Bronchus fibroblast of lung (primary cell): ENCODE measurements around the gene FRRS1L. TPM values are rescaled to one million over a fixed set of nuclear protein-coding genes. Genes with fewer than 3 reads are reported as not detected.

Experiments used
- total RNA-seq: library from RNA; depleted of rRNA; stranded (reverse); fragments of >200 nt; gene quantifications from 2 replicates; pipeline ENCODE4 v1.2.3, GENCODE V29; 2015

The FRRS1L gene, protein sequence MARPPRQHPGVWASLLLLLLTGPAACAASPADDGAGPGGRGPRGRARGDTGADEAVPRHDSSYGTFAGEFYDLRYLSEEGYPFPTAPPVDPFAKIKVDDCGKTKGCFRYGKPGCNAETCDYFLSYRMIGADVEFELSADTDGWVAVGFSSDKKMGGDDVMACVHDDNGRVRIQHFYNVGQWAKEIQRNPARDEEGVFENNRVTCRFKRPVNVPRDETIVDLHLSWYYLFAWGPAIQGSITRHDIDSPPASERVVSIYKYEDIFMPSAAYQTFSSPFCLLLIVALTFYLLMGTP
- total RNA-seq: under 0.01 TPM in 2 replicates

DNA sequence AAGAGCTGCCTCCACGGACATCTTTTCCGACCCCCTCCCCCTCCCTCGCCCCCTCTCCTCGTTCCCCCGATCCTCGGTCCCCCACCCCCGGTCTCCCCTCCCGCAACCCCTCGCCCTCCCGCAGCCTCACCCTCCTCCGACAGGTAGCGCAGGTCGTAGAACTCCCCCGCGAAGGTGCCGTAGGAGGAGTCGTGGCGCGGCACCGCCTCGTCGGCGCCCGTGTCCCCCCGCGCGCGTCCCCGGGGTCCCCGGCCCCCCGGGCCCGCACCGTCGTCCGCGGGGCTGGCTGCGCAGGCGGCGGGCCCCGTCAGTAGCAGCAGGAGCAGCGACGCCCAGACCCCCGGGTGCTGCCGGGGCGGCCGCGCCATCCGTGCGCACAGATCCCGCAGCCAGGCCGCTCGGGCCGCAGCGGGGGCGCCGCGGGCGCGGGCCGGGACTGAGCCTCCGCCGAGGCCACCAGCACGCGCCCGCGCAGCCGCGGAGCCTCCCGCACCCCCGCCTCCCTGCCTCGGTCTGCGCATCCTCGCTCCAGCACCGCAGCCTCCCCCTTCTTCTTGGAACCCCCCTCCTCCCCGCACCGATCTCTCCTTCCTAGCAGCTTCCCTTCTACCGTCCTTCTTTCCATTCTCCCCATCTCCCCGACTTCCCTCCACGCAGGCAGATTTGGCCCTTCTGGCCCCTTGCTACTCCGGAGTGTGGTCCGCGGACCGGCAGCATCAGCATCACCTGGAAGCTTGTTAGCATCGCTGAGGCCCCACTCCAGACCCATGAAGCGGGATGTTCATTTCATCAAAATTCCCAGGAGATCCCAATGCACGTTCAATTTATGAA lies at the start of gene FRRS1L:
TSS of gene FRRS1L (minus strand) at position 479 of the 831 bp plus-strand sequence. CDS start at position 368, 111 bp downstream.

DNA sequence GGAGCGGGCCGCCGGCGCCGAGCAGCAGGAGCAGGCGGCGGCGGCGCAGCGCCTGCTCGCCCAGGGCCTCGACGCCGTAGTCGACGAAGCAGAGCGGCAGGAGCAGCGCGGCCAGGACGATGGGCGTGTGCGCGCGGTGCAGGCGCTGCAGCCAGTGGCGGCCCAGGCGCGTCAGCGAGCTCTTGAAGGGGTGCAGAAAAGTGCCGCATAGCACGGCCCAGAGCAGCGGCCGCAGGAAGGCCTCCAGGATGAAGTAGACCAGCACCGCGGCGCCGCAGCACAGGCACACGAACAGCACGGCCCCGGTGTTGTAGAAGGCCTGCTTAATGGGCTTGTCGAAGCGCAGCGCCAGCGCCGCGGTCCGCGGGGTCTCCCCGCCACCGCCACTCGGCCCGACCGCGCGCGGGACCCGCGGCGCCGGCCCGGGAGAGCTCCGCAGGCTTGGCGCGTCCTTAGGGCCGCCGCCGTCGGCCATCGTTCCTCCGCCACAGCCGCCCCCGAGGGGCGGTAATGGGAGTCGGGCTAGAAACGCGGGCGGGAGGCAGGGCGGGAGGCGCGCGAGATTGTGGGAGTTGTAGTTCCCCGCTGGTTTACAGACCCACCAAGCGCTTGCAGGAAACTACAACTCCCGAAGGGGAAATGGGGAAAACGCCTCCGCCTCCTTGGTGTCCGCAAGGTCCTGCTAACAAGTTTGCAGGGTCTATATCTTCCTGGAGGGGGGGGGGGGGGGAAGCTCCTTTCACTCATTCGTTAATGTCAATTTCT lies 47.4 kb downstream of the FRRS1L start, which contains the start of gene TMEM245:
TSS of gene TMEM245 (minus strand) at position 509 of the 765 bp plus-strand sequence. CDS start at position 475, 34 bp downstream.

Other genes starting within 250 kb of the FRRS1L start
- gene ELP1, start 233.1 kb downstream of the FRRS1L start, total RNA-seq: 26.9 and 27.6 TPM in 2 replicates
- gene ABITRAM, start 232.8 kb downstream of the FRRS1L start, total RNA-seq: 4.4 and 6.5 TPM in 2 replicates
- gene CTNNAL1, start 153.8 kb downstream of the FRRS1L start, total RNA-seq: 104 and 127 TPM in 2 replicates
- gene TMEM245, start 47.3 kb downstream of the FRRS1L start, total RNA-seq: 19.0 and 21.2 TPM in 2 replicates
- 0.45 and 0.50 TPM in 2 replicates for gene EPB41L4B, start 153.8 kb upstream of the FRRS1L start, total RNA-seq